HepG2 (cell line): ENCODE measurements around the gene DEFB123. TPM values are rescaled to one million over a fixed set of nuclear protein-coding genes. Genes with fewer than 3 reads are reported as not detected.

Source experiments
- ATAC-seq: fragments of 200-7000 bp; cut with Tn5 transposase; 3 replicates; pipeline ENCODE4 v1.9.1; 2020; ENCODE audit warnings: mild to moderate bottlenecking, moderate library complexity
- BruUV-seq: library from RNA; stranded (reverse); fragments of 400-500 nt; replicated peaks from 2 replicates; lab custom pipeline; 2021; lab: Mats Ljungman, UMichigan
- CTCF ChIA-PET: fragments of 300-600 bp; formaldehyde crosslinking; extraction: SDS; loops from one replicate; lab custom pipeline; 2021; ENCODE audit warnings: low total read pairs, inconsistent platforms, low intra/inter-chr PET ratio; lab: Yijun Ruan, JAX
- POLR2A ChIA-PET: fragments of 350-600 bp; sonication (Branson Sonifier 250); formaldehyde crosslinking; loops from one replicate; lab custom pipeline; 2020; ENCODE audit warnings: antibody characterized with exemption, inconsistent platforms; lab: Yijun Ruan, JAX
- DNase-seq: peaks from one replicate; pipeline ENCODE4 v3.0.0-alpha.2; 2015; ENCODE audit warnings: low spot score
- FAIRE-seq: peaks from 3 replicates; lab custom pipeline; 2011; peaks lifted over from hg19 to GRCh38; lab: Jason Lieb, UNC
- H2AFZ ChIP-seq: one replicate; pipeline ENCODE4 v1.6.1; 2011; ENCODE audit warnings: low read length, inconsistent platforms
- H3K27ac ChIP-seq: fragments of 300-600 bp; 3 replicates; pipeline ENCODE4 v1.8.0; 2011; ENCODE audit warnings: mixed run types, mild to moderate bottlenecking, mixed read lengths, low read length, inconsistent platforms; ENCODE audit not compliant: insufficient read depth; ENCODE audit errors: extremely low read length
- H3K27me3 ChIP-seq, 2 experiments: fragments of 200-600 bp in 1 of 2; 2 replicates in 1 of 2; 3 replicates in 1 of 2; pipeline versions ENCODE4 v1.6.0 to v1.8.0; 2011; ENCODE audit warnings: low read length in 2 of 2, mild to moderate bottlenecking in 2 of 2, moderate library complexity in 2 of 2, inconsistent platforms in 1 of 2; ENCODE audit not compliant: insufficient read depth in 2 of 2, control insufficient read depth in 1 of 2
- H3K36me3 ChIP-seq, 2 experiments: fragments of 200-600 bp in 1 of 2; replicated peaks in 1 of 2; 2 replicates in 1 of 2; 3 replicates in 1 of 2; pipeline versions ENCODE4 v1.5.1 to v1.8.0; 2011; ENCODE audit warnings: low read length in 2 of 2, inconsistent platforms in 1 of 2; ENCODE audit not compliant: insufficient read depth in 2 of 2, control insufficient read depth in 1 of 2
- H3K4me1 ChIP-seq: 2 replicates; pipeline ENCODE4 v1.5.1; 2012; ENCODE audit warnings: low read length, inconsistent platforms; ENCODE audit not compliant: insufficient read depth
- H3K4me2 ChIP-seq: 2 replicates; pipeline ENCODE4 v1.6.0; 2011; ENCODE audit warnings: low read depth, low read length, inconsistent platforms
- H3K4me3 ChIP-seq, 3 experiments: fragments of 200-600 bp in 1 of 3; sonication (generic), shearing (Covaris generic) in 1 of 3; replicated peaks in 1 of 3; 2 replicates each; pipeline ENCODE4 v1.5.1; 2011 to 2016; ENCODE audit warnings: low read length in 3 of 3, inconsistent platforms in 2 of 3, low read depth in 2 of 3, mild to moderate bottlenecking in 2 of 3, control low read depth in 1 of 3, mixed read lengths in 1 of 3; ENCODE audit not compliant: insufficient read depth in 1 of 3
- H3K79me2 ChIP-seq: one replicate; pipeline ENCODE4 v1.6.1; 2011; ENCODE audit warnings: low read length, inconsistent platforms; ENCODE audit not compliant: insufficient read depth
- H3K9ac ChIP-seq: 2 replicates; pipeline ENCODE4 v1.6.0; 2011; ENCODE audit warnings: mild to moderate bottlenecking, low read depth, low read length, inconsistent platforms; ENCODE audit not compliant: insufficient read depth
- H3K9me3 ChIP-seq: 2 replicates; pipeline ENCODE4 v1.5.1; 2012; ENCODE audit warnings: mild to moderate bottlenecking, low read length
- H4K20me1 ChIP-seq: 2 replicates; pipeline ENCODE4 v1.6.0; 2011; ENCODE audit warnings: inconsistent platforms, mild to moderate bottlenecking, low read length, moderate library complexity; ENCODE audit not compliant: insufficient read depth
- EHMT2 ChIP-seq: fragments of 200-600 bp; sonication (generic); IDR thresholded peaks from 2 replicates; pipeline ENCODE4 v1.7.0; 2017; ENCODE audit warnings: antibody characterized with exemption, low read depth, low read length, borderline replicate concordance
- GATAD2A ChIP-seq: IDR thresholded peaks from 2 replicates; pipeline ENCODE4 v1.6.1; 2016
- GRHL1 ChIP-seq: sonication (generic); formaldehyde crosslinking; conservative IDR thresholded peaks from 2 replicates; pipeline ENCODE4 v1.8.0; 2022; ENCODE audit warnings: missing genetic modification reagents
- MLLT10 ChIP-seq: sonication (generic); formaldehyde crosslinking; IDR thresholded peaks from 2 replicates; pipeline ENCODE4 v1.4.0; 2020; ENCODE audit warnings: missing genetic modification reagents
- MXI1 ChIP-seq: IDR thresholded peaks from 3 replicates; pipeline ENCODE4 v1.6.1; 2012; ENCODE audit warnings: low read depth, low read length, inconsistent platforms, borderline replicate concordance
- PAX8 ChIP-seq: sonication (generic); formaldehyde crosslinking; IDR thresholded peaks from 2 replicates; pipeline ENCODE4 v1.8.0; 2022; ENCODE audit warnings: mild to moderate bottlenecking, missing genetic modification reagents, borderline replicate concordance
- PREB ChIP-seq: sonication (generic); formaldehyde crosslinking; IDR thresholded peaks from 2 replicates; pipeline ENCODE4 v1.4.0; 2020; ENCODE audit warnings: missing genetic modification reagents
- RBFOX2 ChIP-seq: fragments of 200-400 bp; formaldehyde crosslinking; IDR thresholded peaks from 2 replicates; pipeline ENCODE4 v1.6.1; 2017; ENCODE audit warnings: low read depth, mild to moderate bottlenecking, low read length
- SOX5 ChIP-seq: IDR thresholded peaks from 2 replicates; pipeline ENCODE4 v1.6.1; 2016; ENCODE audit warnings: borderline replicate concordance
- TRIM24 ChIP-seq: sonication (generic); formaldehyde crosslinking; IDR thresholded peaks from 2 replicates; pipeline ENCODE4 v1.8.0; 2022; ENCODE audit warnings: mild to moderate bottlenecking, missing genetic modification reagents
- ZC3H4 ChIP-seq: sonication (generic); formaldehyde crosslinking; IDR thresholded peaks from 2 replicates; pipeline ENCODE4 v1.4.0; 2020; ENCODE audit warnings: missing genetic modification reagents, borderline replicate concordance
- ZNF276 ChIP-seq: sonication (generic); formaldehyde crosslinking; IDR thresholded peaks from 2 replicates; pipeline ENCODE4 v1.4.0; 2020; ENCODE audit warnings: mild to moderate bottlenecking, low read depth, missing genetic modification reagents
- ZNF292 ChIP-seq: sonication (generic); formaldehyde crosslinking; IDR thresholded peaks from 2 replicates; pipeline ENCODE4 v1.8.1; 2022; ENCODE audit warnings: mild to moderate bottlenecking, low read depth, missing genetic modification reagents, borderline replicate concordance
- ZNF781 ChIP-seq: sonication (generic); formaldehyde crosslinking; IDR thresholded peaks from 2 replicates; pipeline ENCODE4 v1.5.1; 2020; ENCODE audit warnings: borderline replicate concordance, mild to moderate bottlenecking, missing genetic modification reagents; ENCODE audit errors: not compliant biosample characterization
- WGBS: methylation state at CpG from one replicate; pipeline ENCODE4 v1.1.6; 2017; ENCODE audit warnings: low lambda C conversion rate; 5-methylcytosine and 5-hydroxymethylcytosine counted together
- in situ Hi-C: cut with HindIII; loops from 2 replicates; pipeline ENCODE4 v1.10.0; 2017; ENCODE audit warnings: low pct_unique_long_range_greater_than_20kb; ENCODE audit not compliant: extremely low pct_ligation_motif_present
- intact Hi-C: fragments of 100-400 bp; cut with micrococcal nuclease; formaldehyde crosslinking; loops from one replicate; pipeline ENCODE4 v1.10.0; 2022; ENCODE audit not compliant: unreplicated experiment
- polyA plus RNA-seq, 8 experiments: library from polyadenylated mRNA; depleted of rRNA in 3 of 8; stranded (reverse) in 7 of 8; unstranded in 1 of 8; fragments of >200 nt; fragmentation: Illumina TruSeq in 4 of 8; extraction: Trizol in 4 of 8; gene quantifications; 2 replicates each; pipeline versions ENCODE4 v1.2.1 to v1.2.3, GENCODE V29; 2011 to 2016; ENCODE audit warnings: low read depth in 4 of 8, missing spikeins in 1 of 8, mixed read lengths in 1 of 8; ENCODE audit not compliant: insufficient read depth in 1 of 8
- total RNA-seq, 5 experiments: library from RNA; depleted of rRNA; stranded (reverse); fragments of >200 nt; fragmentation: Illumina TruSeq; extraction: Trizol; gene quantifications; 2 replicates each; pipeline ENCODE4 v1.2.3, GENCODE V29; 2016; ENCODE audit warnings: low read depth in 1 of 5

DEFB123 gene
- total and polyA plus RNA-seq, 2 of the 13 experiments (the other 11 are each of a cell fraction or from before 2014, with no cell fraction given), result not detected

GRCh38 chr20:31449511-31450414, 9.3 kb downstream of the DEFB123 start:
- Histone ChIP-seq H3K4me2 (peak overlapping the region; percentile 61), H3K79me2 (no peaks in the 10 kb centered on the region), H3K4me3 (0 out of 6 replicates have a peak overlapping the region, but pooled peaks of 1 of the 3 experiments have one; percentile 0), H3K9ac (peak overlapping the region; percentile 39), H2AFZ (peak overlapping the region; percentile 85), H3K27me3 (no peaks in the 10 kb centered on the region), H4K20me1 (no peaks in the 10 kb centered on the region), H3K9me3 (no peaks in the 10 kb centered on the region), H3K36me3 (no peaks in the 10 kb centered on the region), H3K27ac (peak overlapping the region; percentile 47), H3K4me1 (peaks cover 33% of the 10 kb centered on the region)
- peak; percentile 67 for ATAC-seq
- intact Hi-C loops, result no loop called here
- in situ Hi-C loops, result no loop called here
- 23% methylated on average over 8 of the region's 8 CpGs for WGBS
- peak; percentile 82 for DNase-seq
- FAIRE-seq, result peak; percentile 4
- ChIA-PET CTCF (no interaction called here), POLR2A (no interaction called here)
- BruUV-seq, result no TSS peak
- TF ChIP-seq PREB (CRISPR knock-in tag), result no peak
- TF ChIP-seq ZNF781 (CRISPR knock-in tag), result no peak
- TF ChIP-seq MXI1, result no peak
- no peak for TF ChIP-seq MLLT10 (CRISPR knock-in tag)
- TF ChIP-seq GATAD2A (CRISPR knock-in tag), result 0 out of 2 replicates have a peak, but pooled peaks have one; percentile 18
- peak; percentile 64; the same call in 1 of the 2 replicates for TF ChIP-seq ZNF292 (CRISPR knock-in tag)
- TF ChIP-seq ZNF276 (CRISPR knock-in tag), result no peak
- no peak for TF ChIP-seq TRIM24 (CRISPR knock-in tag)
- peak; percentile 36; the same call in 1 of the 2 replicates for TF ChIP-seq EHMT2
- peak; percentile 51; the same call in 1 of the 2 replicates for TF ChIP-seq RBFOX2
- TF ChIP-seq SOX5 (CRISPR knock-in tag), result peak; percentile 86; the same call in 1 of the 2 replicates
- no peak for TF ChIP-seq GRHL1 (CRISPR knock-in tag)
- no peak for TF ChIP-seq ZC3H4 (CRISPR knock-in tag)
- no peak for TF ChIP-seq PAX8
